Amniotic epithelial cell (primary cell): Measurements from ENCODE around the gene ACP4.
"Not testable (repeated sequence)": the region's sequence is repeated elsewhere in the genome, so short reads cannot be mapped to it uniquely, and the experiment has no call there.

Source experiments
- DNase-seq: peaks from one replicate; pipeline ENCODE4 v3.0.0-alpha.2; 2010; ENCODE audit warnings: low read depth

ACP4 gene

GRCh38 chr19:50790396-50790795 lies at the start of gene ACP4:
ACP4 (plus strand) TSS chr19:50790415; CDS start chr19:50790415, 0 bp downstream.
- DNase-seq, result no peak

- no peak for DNase-seq
Observed at GRCh38 chr19:50741179-50741933, 48.9 kb upstream of the ACP4 start.

GRCh38 chr19:50743537-50743936 lies 46.7 kb upstream of the ACP4 start:
- no peak for DNase-seq

- no peak for DNase-seq
Observed at GRCh38 chr19:50745221-50745620, 45.0 kb upstream of the ACP4 start.

- not testable (repeated sequence) for DNase-seq
Observed at GRCh38 chr19:50747141-50747540, 43.1 kb upstream of the ACP4 start.

- DNase-seq, result no peak
Observed at GRCh38 chr19:50749490-50749889, 40.7 kb upstream of the ACP4 start.

- DNase-seq, result no peak
Observed at GRCh38 chr19:50750010-50750409, 40.2 kb upstream of the ACP4 start.

- DNase-seq, result no peak
Observed at GRCh38 chr19:50753879-50754278, 36.3 kb upstream of the ACP4 start.

GRCh38 chr19:50756244-50756643 lies 34.0 kb upstream of the ACP4 start:
- not testable (repeated sequence) for DNase-seq

GRCh38 chr19:50757624-50758023 lies 32.6 kb upstream of the ACP4 start:
- not testable (repeated sequence) for DNase-seq

- not testable (repeated sequence) for DNase-seq
Observed at GRCh38 chr19:50759076-50759475, 31.1 kb upstream of the ACP4 start.

GRCh38 chr19:50759886-50760285 lies 30.3 kb upstream of the ACP4 start:
- DNase-seq, result peak; percentile 14

- DNase-seq, result not testable (repeated sequence)
Observed at GRCh38 chr19:50761501-50761900, 28.7 kb upstream of the ACP4 start.

GRCh38 chr19:50763521-50763920 lies 26.7 kb upstream of the ACP4 start:
- DNase-seq, result not testable (repeated sequence)

GRCh38 chr19:50764409-50764808 lies 25.8 kb upstream of the ACP4 start:
- no peak for DNase-seq

GRCh38 chr19:50766746-50767145 lies 23.5 kb upstream of the ACP4 start:
- DNase-seq, result not testable (repeated sequence)

- not testable (repeated sequence) for DNase-seq
Observed at GRCh38 chr19:50767263-50767662, 23.0 kb upstream of the ACP4 start.

GRCh38 chr19:50768277-50768676 lies 21.9 kb upstream of the ACP4 start:
- no peak for DNase-seq

GRCh38 chr19:50770164-50770563 lies 20.1 kb upstream of the ACP4 start, which contains the start of gene GPR32:
GPR32 (plus strand) TSS chr19:50770464; CDS start chr19:50770601, 137 bp downstream.
- not testable (repeated sequence) for DNase-seq

- no peak for DNase-seq
Observed at GRCh38 chr19:50770888-50771287, 19.3 kb upstream of the ACP4 start.

GRCh38 chr19:50772476-50772875 lies 17.7 kb upstream of the ACP4 start:
- peak; percentile 16 for DNase-seq

GRCh38 chr19:50772912-50773311 lies 17.3 kb upstream of the ACP4 start:
- not testable (repeated sequence) for DNase-seq

- DNase-seq, result not testable (repeated sequence)
Observed at GRCh38 chr19:50773454-50773853, 16.8 kb upstream of the ACP4 start.

- no peak for DNase-seq
Observed at GRCh38 chr19:50776131-50776530, 14.1 kb upstream of the ACP4 start.
